ENCODE measurements around the gene RTN1.
"Not testable (repeated sequence)": the region's sequence is repeated elsewhere in the genome, so short reads cannot be mapped to it uniquely, and the experiment has no call there.

RTN1 gene

GRCh38 chr14:59656473-59656872, 214.1 kb downstream of the RTN1 start:
- DNase-seq (ENCODE audit: low read depth in 1 of 2, low spot score in 1 of 2): no peak
- TF ChIP-seq GABPA (IDR thresholded peaks at IDR 0.05; ENCODE audit: low read depth): no peak
- no peak for TF ChIP-seq CTCF (IDR thresholded peaks at IDR 0.05; ENCODE audit: insufficient read depth, low read length)
- TF ChIP-seq POLR2AphosphoS5 (IDR thresholded peaks at IDR 0.05; ENCODE audit: low read depth): no peak
- TF ChIP-seq SPI1 (IDR thresholded peaks at IDR 0.05; ENCODE audit: borderline replicate concordance, low read depth): no peak
- TF ChIP-seq, protein P1, sequence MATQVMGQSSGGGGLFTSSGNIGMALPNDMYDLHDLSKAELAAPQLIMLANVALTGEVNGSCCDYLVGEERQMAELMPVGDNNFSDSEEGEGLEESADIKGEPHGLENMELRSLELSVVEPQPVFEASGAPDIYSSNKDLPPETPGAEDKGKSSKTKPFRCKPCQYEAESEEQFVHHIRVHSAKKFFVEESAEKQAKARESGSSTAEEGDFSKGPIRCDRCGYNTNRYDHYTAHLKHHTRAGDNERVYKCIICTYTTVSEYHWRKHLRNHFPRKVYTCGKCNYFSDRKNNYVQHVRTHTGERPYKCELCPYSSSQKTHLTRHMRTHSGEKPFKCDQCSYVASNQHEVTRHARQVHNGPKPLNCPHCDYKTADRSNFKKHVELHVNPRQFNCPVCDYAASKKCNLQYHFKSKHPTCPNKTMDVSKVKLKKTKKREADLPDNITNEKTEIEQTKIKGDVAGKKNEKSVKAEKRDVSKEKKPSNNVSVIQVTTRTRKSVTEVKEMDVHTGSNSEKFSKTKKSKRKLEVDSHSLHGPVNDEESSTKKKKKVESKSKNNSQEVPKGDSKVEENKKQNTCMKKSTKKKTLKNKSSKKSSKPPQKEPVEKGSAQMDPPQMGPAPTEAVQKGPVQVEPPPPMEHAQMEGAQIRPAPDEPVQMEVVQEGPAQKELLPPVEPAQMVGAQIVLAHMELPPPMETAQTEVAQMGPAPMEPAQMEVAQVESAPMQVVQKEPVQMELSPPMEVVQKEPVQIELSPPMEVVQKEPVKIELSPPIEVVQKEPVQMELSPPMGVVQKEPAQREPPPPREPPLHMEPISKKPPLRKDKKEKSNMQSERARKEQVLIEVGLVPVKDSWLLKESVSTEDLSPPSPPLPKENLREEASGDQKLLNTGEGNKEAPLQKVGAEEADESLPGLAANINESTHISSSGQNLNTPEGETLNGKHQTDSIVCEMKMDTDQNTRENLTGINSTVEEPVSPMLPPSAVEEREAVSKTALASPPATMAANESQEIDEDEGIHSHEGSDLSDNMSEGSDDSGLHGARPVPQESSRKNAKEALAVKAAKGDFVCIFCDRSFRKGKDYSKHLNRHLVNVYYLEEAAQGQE (IDR thresholded peaks at IDR 0.05; ENCODE audit: insufficient replicate concordance, low read depth): no peak
- Histone ChIP-seq H3K4me3 (replicated peaks; ENCODE audit: insufficient read depth, low read length) (no peak overlapping the region), H3K27ac (replicated peaks) (no peak overlapping the region), H3K27me3 (ENCODE audit: insufficient read depth, poor library complexity, severe bottlenecking) (no peaks in the 10 kb centered on the region)

GRCh38 chr14:59654131-59654530, 216.4 kb downstream of the RTN1 start:
- DNase-seq (ENCODE audit: low read depth in 1 of 2, low spot score in 1 of 2); H3K4me3 ChIP-seq (replicated peaks; ENCODE audit: insufficient read depth, low read length); H3K27ac ChIP-seq (replicated peaks); H3K27me3 ChIP-seq (ENCODE audit: insufficient read depth, poor library complexity, severe bottlenecking): not testable (repeated sequence)

DNA sequence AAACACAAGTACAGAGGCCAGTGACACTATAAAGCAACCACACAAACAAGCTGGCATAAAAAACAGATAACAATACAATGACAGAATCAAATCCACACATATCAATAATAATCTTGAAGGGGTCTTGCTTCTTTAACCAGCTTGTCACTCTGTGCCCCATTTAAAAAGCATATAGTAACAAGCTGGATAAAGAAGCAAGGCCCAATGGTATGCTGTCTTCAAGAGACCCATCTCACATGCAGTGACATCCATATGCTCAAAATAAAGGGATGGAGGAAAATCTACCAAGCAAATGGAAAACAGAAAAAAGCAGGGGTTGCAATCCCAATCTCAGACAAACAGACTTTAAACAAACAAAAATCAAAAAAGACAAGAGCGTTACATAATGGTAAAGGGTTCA, 223.7 kb downstream of the RTN1 start:
- not testable (repeated sequence) for H3K27me3 ChIP-seq (ENCODE audit: insufficient read depth, poor library complexity, severe bottlenecking); H3K4me3 ChIP-seq (replicated peaks; ENCODE audit: insufficient read depth, low read length); H3K27ac ChIP-seq (replicated peaks); DNase-seq (ENCODE audit: low read depth in 1 of 2, low spot score in 1 of 2)

DNA sequence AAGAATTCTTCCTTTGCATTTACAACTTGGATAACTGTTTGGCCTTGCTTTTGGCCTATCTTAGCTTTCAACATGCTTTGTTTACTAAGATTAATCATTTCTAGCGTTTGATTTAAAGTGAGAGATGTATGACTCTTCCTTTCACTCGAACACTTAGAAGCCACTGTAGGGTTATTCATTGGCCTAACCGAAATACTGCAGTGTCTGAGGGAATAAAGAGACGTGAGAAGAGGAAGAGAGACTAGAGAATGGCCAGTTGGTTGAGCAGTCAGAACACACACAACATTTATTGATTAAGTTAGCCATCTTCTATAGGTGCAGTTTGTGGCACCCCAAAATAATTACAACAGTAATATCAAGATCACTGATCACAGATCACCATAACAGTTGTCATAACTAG, 231.7 kb downstream of the RTN1 start:
- no peak overlapping the region for H3K27ac ChIP-seq (replicated peaks)
- no peak for DNase-seq (ENCODE audit: low read depth in 1 of 2, low spot score in 1 of 2)
- H3K4me3 ChIP-seq (replicated peaks; ENCODE audit: insufficient read depth, low read length): no peak overlapping the region
- no peaks in the 10 kb centered on the region for H3K27me3 ChIP-seq (ENCODE audit: insufficient read depth, poor library complexity, severe bottlenecking)
- no peak for TF ChIP-seq GABPA (IDR thresholded peaks at IDR 0.05; ENCODE audit: low read depth)

DNA sequence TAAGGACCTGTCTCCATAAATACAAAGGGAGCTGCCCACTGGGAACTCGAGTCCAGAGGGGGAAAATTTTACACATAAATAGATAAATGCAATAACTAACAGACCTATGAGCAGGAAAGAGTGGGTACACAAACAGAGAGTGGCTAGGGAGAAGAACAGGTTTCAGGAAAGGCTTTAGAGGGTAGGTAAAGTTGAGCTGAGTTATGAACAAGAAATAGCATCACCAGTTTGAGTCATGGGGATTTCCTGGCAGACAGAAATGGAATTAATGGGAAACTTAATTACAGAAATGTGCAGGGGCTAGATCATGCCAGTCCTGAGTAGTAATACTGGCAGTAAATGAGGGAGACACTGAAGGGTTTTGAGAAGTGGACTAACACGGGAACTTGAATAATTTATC, 236.0 kb downstream of the RTN1 start:
- Histone ChIP-seq H3K27ac (replicated peaks) (no peak overlapping the region), H3K27me3 (ENCODE audit: insufficient read depth, poor library complexity, severe bottlenecking) (peaks cover 15% of the 10 kb centered on the region), H3K4me3 (replicated peaks; ENCODE audit: insufficient read depth, low read length) (no peak overlapping the region)
- no peak for TF ChIP-seq SPI1 (IDR thresholded peaks at IDR 0.05; ENCODE audit: borderline replicate concordance, low read depth)
- no peak for DNase-seq (ENCODE audit: low read depth in 1 of 2, low spot score in 1 of 2)

GRCh38 chr14:59633486-59633885, 237.1 kb downstream of the RTN1 start:
- H3K27me3 ChIP-seq (ENCODE audit: insufficient read depth, poor library complexity, severe bottlenecking): peaks cover 20% of the 10 kb centered on the region
- H3K4me3 ChIP-seq (replicated peaks; ENCODE audit: insufficient read depth, low read length): no peak overlapping the region
- no peak for TF ChIP-seq CTCF (IDR thresholded peaks at IDR 0.05; ENCODE audit: insufficient read depth, low read length)
- TF ChIP-seq, protein P1 (IDR thresholded peaks at IDR 0.05; ENCODE audit: insufficient replicate concordance, low read depth): no peak
- TF ChIP-seq POLR2AphosphoS5 (IDR thresholded peaks at IDR 0.05; ENCODE audit: low read depth): no peak
- TF ChIP-seq GABPA (IDR thresholded peaks at IDR 0.05; ENCODE audit: low read depth): no peak
- TF ChIP-seq SPI1 (IDR thresholded peaks at IDR 0.05; ENCODE audit: borderline replicate concordance, low read depth): no peak
- H3K27ac ChIP-seq (replicated peaks): no peak overlapping the region
- DNase-seq (ENCODE audit: low read depth in 1 of 2, low spot score in 1 of 2): no peak

All from HL-60 (cell line).